SK-N-MC (cell line): ENCODE measurements around the gene HSH2D.
A peak's percentile ranks its signal among the peaks of the same experiment; 100 is the strongest.

ENCODE experiments used
- DNase-seq: peaks from one replicate; pipeline ENCODE4 v3.0.0-alpha.2; 2011; ENCODE audit warnings: low read depth, low spot score
- H3K27ac ChIP-seq: fragments of 200-600 bp; sonication (generic); 2 replicates; pipeline ENCODE4 v1.5.1; 2016; ENCODE audit warnings: mixed run types
- H3K36me3 ChIP-seq: fragments of 200-600 bp; sonication (generic); 2 replicates; pipeline ENCODE4 v1.6.1; 2017; ENCODE audit warnings: antibody characterized with exemption, low read length, mixed read lengths; ENCODE audit not compliant: insufficient read depth
- H3K4me3 ChIP-seq: fragments of 200-600 bp; sonication (generic); 2 replicates; pipeline ENCODE4 v1.5.1; 2016
- H3K9ac ChIP-seq: fragments of 200-600 bp; sonication (generic); 2 replicates; pipeline ENCODE4 v1.8.0; 2017; ENCODE audit warnings: mixed run types, mixed read lengths; ENCODE audit not compliant: insufficient read length
- H3K9me3 ChIP-seq: fragments of 200-600 bp; sonication (generic); 2 replicates; pipeline ENCODE4 v1.6.1; 2017; ENCODE audit warnings: low read depth, mild to moderate bottlenecking, antibody characterized with exemption, low read length, moderate library complexity, mixed read lengths
- EZH2 ChIP-seq: fragments of 200-600 bp; sonication (generic); IDR thresholded peaks from one replicate; pipeline ENCODE4 v1.6.1; 2017; ENCODE audit warnings: antibody characterized with exemption
- FOXP2 ChIP-seq: optimal IDR thresholded peaks from 2 replicates; pipeline ENCODE3; 2011; ENCODE audit warnings: mild to moderate bottlenecking, moderate library complexity; ENCODE audit not compliant: insufficient read depth; ENCODE audit errors: extremely low read length, control extremely low read depth
- POLR2AphosphoS5 ChIP-seq: IDR thresholded peaks from 2 replicates; pipeline ENCODE4 v1.6.1; 2012; ENCODE audit warnings: mild to moderate bottlenecking, low read depth, low read length, borderline replicate concordance

HSH2D gene

GRCh38 chr19:16190736-16191135, 47.3 kb downstream of the HSH2D start:
- Histone ChIP-seq H3K4me3 (no peak overlapping the region), H3K9ac (no peak overlapping the region), H3K36me3 (peaks cover 26% of the 10 kb centered on the region), H3K27ac (no peak overlapping the region), H3K9me3 (no peaks in the 10 kb centered on the region)
- TF ChIP-seq POLR2AphosphoS5 (no peak), EZH2 (no peak), FOXP2 (no peak)
- no peak for DNase-seq

- no peaks in the 10 kb centered on the region for H3K9me3 ChIP-seq
- H3K36me3 ChIP-seq = peaks cover 26% of the 10 kb centered on the region
- H3K9ac ChIP-seq = no peak overlapping the region
- DNase-seq = no peak
- no peak overlapping the region for H3K27ac ChIP-seq
- no peak overlapping the region for H3K4me3 ChIP-seq
- TF ChIP-seq EZH2 (no peak), FOXP2 (no peak), POLR2AphosphoS5 (no peak)
Observed at GRCh38 chr19:16191216-16191908, 47.9 kb downstream of the HSH2D start.

- TF ChIP-seq EZH2 (no peak), FOXP2 (no peak), POLR2AphosphoS5 (no peak)
- DNase-seq = no peak
Observed at GRCh38 chr19:16193466-16193865, 50.0 kb downstream of the HSH2D start.

GRCh38 chr19:16197188-16197621, 53.7 kb downstream of the HSH2D start:
- Histone ChIP-seq H3K9me3 (no peaks in the 10 kb centered on the region), H3K4me3 (peak overlapping the region; percentile 99), H3K27ac (peak overlapping the region; percentile 63), H3K36me3 (no peaks in the 10 kb centered on the region; the same call in 1 of the 2 replicates), H3K9ac (peak overlapping the region; percentile 94)
- no peak for DNase-seq
- TF ChIP-seq POLR2AphosphoS5 (no peak; the same call in 1 of the 2 replicates), FOXP2 (no peak), EZH2 (no peak)

More at GRCh38 chr19:16193466-16193865, 50.0 kb downstream of the HSH2D start:
- Histone ChIP-seq H3K36me3 (peaks cover 19% of the 10 kb centered on the region), H3K27ac (no peak overlapping the region), H3K4me3 (no peak overlapping the region), H3K9me3 (no peaks in the 10 kb centered on the region), H3K9ac (no peak overlapping the region)

- H3K4me3 ChIP-seq = peak within 1 kb of the TSS; percentile 99
- peaks cover 3% of the 10 kb centered on the region for H3K36me3 ChIP-seq
- H3K27ac ChIP-seq = peak within 1 kb of the TSS; percentile 63
- H3K9ac ChIP-seq = peak within 1 kb of the TSS; percentile 94
- TF ChIP-seq EZH2 (no peak), FOXP2 (peak; percentile 62), POLR2AphosphoS5 (peak; percentile 83)
- H3K9me3 ChIP-seq = no peaks in the 10 kb centered on the region
- DNase-seq = peak; percentile 82
Observed at GRCh38 chr19:16197622-16198369, 54.3 kb downstream of the HSH2D start, which contains the start of gene AP1M1. Gene AP1M1 (plus strand): TSS chr19:16197911. CDS start chr19:16198027, 116 bp downstream.

- Histone ChIP-seq H3K9me3 (no peaks in the 10 kb centered on the region), H3K9ac (peak overlapping the region; percentile 94), H3K36me3 (peaks cover 8% of the 10 kb centered on the region), H3K4me3 (peak overlapping the region; percentile 99), H3K27ac (no peak overlapping the region)
- DNase-seq = no peak
- TF ChIP-seq POLR2AphosphoS5 (no peak), FOXP2 (no peak), EZH2 (no peak)
Observed at GRCh38 chr19:16198370-16198651, 54.8 kb downstream of the HSH2D start.

GRCh38 chr19:16199275-16199932, 55.9 kb downstream of the HSH2D start:
- no peak for DNase-seq
- no peak overlapping the region for H3K27ac ChIP-seq
- H3K9me3 ChIP-seq = no peaks in the 10 kb centered on the region
- H3K36me3 ChIP-seq = peaks cover 13% of the 10 kb centered on the region
- TF ChIP-seq POLR2AphosphoS5 (no peak), FOXP2 (no peak), EZH2 (no peak)
- no peak overlapping the region for H3K4me3 ChIP-seq
- no peak overlapping the region for H3K9ac ChIP-seq

- no peak overlapping the region for H3K9ac ChIP-seq
- no peak for DNase-seq
- H3K9me3 ChIP-seq = no peaks in the 10 kb centered on the region
- H3K4me3 ChIP-seq = no peak overlapping the region
- H3K27ac ChIP-seq = no peak overlapping the region
- peaks cover 13% of the 10 kb centered on the region for H3K36me3 ChIP-seq
- TF ChIP-seq EZH2 (no peak), FOXP2 (no peak), POLR2AphosphoS5 (no peak)
Observed at GRCh38 chr19:16200038-16201010, 56.8 kb downstream of the HSH2D start.
